ENCODE results near the gene AASDH.

Gene AASDH

DNA sequence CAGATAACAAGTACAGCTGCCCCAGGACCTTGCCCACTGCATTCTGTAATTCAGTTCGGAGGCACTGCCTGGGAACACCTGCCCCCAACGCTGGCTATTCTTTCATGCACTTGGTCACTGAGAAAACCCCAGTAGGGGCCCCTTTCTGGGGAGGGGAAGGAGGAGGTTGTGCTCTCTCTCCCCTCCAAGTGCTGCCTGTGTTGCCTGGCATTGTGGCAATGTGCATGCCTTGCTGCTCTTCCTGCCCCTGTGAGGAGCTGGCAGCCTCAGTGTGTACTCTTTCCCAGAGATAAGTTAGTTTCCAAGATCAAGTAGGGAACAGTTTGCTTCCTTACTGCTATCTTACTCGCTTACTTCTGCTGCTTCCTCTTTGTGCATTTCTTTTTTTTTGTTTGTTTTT is 90.8 kb downstream of the AASDH start (continued):
- TF ChIP-seq, protein P1, sequence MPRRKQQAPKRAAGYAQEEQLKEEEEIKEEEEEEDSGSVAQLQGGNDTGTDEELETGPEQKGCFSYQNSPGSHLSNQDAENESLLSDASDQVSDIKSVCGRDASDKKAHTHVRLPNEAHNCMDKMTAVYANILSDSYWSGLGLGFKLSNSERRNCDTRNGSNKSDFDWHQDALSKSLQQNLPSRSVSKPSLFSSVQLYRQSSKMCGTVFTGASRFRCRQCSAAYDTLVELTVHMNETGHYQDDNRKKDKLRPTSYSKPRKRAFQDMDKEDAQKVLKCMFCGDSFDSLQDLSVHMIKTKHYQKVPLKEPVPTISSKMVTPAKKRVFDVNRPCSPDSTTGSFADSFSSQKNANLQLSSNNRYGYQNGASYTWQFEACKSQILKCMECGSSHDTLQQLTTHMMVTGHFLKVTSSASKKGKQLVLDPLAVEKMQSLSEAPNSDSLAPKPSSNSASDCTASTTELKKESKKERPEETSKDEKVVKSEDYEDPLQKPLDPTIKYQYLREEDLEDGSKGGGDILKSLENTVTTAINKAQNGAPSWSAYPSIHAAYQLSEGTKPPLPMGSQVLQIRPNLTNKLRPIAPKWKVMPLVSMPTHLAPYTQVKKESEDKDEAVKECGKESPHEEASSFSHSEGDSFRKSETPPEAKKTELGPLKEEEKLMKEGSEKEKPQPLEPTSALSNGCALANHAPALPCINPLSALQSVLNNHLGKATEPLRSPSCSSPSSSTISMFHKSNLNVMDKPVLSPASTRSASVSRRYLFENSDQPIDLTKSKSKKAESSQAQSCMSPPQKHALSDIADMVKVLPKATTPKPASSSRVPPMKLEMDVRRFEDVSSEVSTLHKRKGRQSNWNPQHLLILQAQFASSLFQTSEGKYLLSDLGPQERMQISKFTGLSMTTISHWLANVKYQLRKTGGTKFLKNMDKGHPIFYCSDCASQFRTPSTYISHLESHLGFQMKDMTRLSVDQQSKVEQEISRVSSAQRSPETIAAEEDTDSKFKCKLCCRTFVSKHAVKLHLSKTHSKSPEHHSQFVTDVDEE (CRISPR knock-in tag; IDR thresholded peaks at IDR 0.05) = no peak
- TF ChIP-seq ZNF8 (CRISPR knock-in tag; IDR thresholded peaks at IDR 0.05) (no peak), PPARA (CRISPR knock-in tag; IDR thresholded peaks at IDR 0.05; ENCODE audit: borderline replicate concordance) (no peak), ESRRG (CRISPR knock-in tag; IDR thresholded peaks at IDR 0.05) (no peak), ZFP30 (CRISPR knock-in tag; IDR thresholded peaks at IDR 0.05) (no peak)
- TF ChIP-seq, protein P2, sequence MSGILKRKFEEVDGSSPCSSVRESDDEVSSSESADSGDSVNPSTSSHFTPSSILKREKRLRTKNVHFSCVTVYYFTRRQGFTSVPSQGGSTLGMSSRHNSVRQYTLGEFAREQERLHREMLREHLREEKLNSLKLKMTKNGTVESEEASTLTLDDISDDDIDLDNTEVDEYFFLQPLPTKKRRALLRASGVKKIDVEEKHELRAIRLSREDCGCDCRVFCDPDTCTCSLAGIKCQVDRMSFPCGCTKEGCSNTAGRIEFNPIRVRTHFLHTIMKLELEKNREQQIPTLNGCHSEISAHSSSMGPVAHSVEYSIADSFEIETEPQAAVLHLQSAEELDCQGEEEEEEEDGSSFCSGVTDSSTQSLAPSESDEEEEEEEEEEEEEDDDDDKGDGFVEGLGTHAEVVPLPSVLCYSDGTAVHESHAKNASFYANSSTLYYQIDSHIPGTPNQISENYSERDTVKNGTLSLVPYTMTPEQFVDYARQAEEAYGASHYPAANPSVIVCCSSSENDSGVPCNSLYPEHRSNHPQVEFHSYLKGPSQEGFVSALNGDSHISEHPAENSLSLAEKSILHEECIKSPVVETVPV (CRISPR knock-in tag; IDR thresholded peaks at IDR 0.05) = no peak
- TF ChIP-seq, protein P3, sequence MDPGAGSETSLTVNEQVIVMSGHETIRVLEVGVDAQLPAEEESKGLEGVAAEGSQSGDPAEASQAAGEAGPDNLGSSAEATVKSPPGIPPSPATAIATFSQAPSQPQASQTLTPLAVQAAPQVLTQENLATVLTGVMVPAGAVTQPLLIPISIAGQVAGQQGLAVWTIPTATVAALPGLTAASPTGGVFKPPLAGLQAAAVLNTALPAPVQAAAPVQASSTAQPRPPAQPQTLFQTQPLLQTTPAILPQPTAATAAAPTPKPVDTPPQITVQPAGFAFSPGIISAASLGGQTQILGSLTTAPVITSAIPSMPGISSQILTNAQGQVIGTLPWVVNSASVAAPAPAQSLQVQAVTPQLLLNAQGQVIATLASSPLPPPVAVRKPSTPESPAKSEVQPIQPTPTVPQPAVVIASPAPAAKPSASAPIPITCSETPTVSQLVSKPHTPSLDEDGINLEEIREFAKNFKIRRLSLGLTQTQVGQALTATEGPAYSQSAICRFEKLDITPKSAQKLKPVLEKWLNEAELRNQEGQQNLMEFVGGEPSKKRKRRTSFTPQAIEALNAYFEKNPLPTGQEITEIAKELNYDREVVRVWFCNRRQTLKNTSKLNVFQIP (CRISPR knock-in tag; IDR thresholded peaks at IDR 0.05; ENCODE audit: borderline replicate concordance, low read depth) = no peak

DNA sequence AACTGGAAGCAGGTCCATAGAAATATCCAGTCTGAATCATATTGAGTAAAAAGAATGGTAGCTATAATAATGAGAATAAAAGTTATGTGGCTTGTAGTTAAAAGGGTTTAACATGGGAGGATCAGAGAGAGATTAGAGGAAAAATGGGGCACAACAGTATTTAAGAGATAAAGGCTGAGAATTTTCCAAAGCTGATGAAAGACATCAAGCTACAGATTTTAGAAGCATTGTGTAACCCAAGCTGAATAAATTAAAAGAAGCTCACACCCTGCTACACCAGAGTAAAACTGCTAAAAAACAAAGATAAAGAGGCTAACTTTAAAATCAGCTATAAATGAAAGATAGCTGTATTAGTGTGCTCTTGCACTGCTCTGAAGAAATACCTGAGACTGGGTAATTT is 94.2 kb downstream of the AASDH start:
- ATAC-seq = no peak
- TF ChIP-seq ZNF565 (CRISPR knock-in tag; conservative IDR thresholded peaks at IDR 0.05; ENCODE audit: low read depth) (no peak), TCF4 (CRISPR knock-in tag; IDR thresholded peaks at IDR 0.05; ENCODE audit: borderline replicate concordance) (no peak), RARB (CRISPR knock-in tag; IDR thresholded peaks at IDR 0.05) (no peak), ZC3H10 (CRISPR knock-in tag; IDR thresholded peaks at IDR 0.05) (no peak), OSR1 (CRISPR knock-in tag; IDR thresholded peaks at IDR 0.05) (no peak), BACH2 (CRISPR knock-in tag; IDR thresholded peaks at IDR 0.05; ENCODE audit: borderline replicate concordance) (no peak), ESRRG (CRISPR knock-in tag; IDR thresholded peaks at IDR 0.05) (no peak), ZFP30 (CRISPR knock-in tag; IDR thresholded peaks at IDR 0.05) (no peak), SNAI2 (CRISPR knock-in tag; IDR thresholded peaks at IDR 0.05) (no peak), ZNF70 (CRISPR knock-in tag; IDR thresholded peaks at IDR 0.05) (no peak)
- TF ChIP-seq, protein P3 (CRISPR knock-in tag; IDR thresholded peaks at IDR 0.05; ENCODE audit: borderline replicate concordance, low read depth) = no peak
- TF ChIP-seq, protein P1 (CRISPR knock-in tag; IDR thresholded peaks at IDR 0.05) = no peak
- TF ChIP-seq, protein P4, sequence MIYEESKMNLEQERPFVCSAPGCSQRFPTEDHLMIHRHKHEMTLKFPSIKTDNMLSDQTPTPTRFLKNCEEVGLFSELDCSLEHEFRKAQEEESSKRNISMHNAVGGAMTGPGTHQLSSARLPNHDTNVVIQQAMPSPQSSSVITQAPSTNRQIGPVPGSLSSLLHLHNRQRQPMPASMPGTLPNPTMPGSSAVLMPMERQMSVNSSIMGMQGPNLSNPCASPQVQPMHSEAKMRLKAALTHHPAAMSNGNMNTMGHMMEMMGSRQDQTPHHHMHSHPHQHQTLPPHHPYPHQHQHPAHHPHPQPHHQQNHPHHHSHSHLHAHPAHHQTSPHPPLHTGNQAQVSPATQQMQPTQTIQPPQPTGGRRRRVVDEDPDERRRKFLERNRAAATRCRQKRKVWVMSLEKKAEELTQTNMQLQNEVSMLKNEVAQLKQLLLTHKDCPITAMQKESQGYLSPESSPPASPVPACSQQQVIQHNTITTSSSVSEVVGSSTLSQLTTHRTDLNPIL (CRISPR knock-in tag; IDR thresholded peaks at IDR 0.05; ENCODE audit: low read depth) = no peak
- TF ChIP-seq, protein P5, sequence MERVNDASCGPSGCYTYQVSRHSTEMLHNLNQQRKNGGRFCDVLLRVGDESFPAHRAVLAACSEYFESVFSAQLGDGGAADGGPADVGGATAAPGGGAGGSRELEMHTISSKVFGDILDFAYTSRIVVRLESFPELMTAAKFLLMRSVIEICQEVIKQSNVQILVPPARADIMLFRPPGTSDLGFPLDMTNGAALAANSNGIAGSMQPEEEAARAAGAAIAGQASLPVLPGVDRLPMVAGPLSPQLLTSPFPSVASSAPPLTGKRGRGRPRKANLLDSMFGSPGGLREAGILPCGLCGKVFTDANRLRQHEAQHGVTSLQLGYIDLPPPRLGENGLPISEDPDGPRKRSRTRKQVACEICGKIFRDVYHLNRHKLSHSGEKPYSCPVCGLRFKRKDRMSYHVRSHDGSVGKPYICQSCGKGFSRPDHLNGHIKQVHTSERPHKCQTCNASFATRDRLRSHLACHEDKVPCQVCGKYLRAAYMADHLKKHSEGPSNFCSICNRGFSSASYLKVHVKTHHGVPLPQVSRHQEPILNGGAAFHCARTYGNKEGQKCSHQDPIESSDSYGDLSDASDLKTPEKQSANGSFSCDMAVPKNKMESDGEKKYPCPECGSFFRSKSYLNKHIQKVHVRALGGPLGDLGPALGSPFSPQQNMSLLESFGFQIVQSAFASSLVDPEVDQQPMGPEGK (CRISPR knock-in tag; IDR thresholded peaks at IDR 0.05; ENCODE audit: borderline replicate concordance) = no peak
